Adipocyte (in vitro differentiated cells): ENCODE results near the gene UBP1.
"Not testable (repeated sequence)": the region's sequence is repeated elsewhere in the genome, so short reads cannot be mapped to it uniquely, and the experiment has no call there.

Experiments
- DNase-seq: peaks from one replicate; pipeline ENCODE4 v3.0.0-alpha.2; 2015; ENCODE audit warnings: low read depth
- H3K27me3 ChIP-seq: replicated peaks from 2 replicates; pipeline ENCODE4 v1.7.0; 2013; ENCODE audit warnings: mild to moderate bottlenecking, low read length, moderate library complexity; ENCODE audit not compliant: control insufficient read depth, insufficient read depth
- H3K36me3 ChIP-seq: 2 replicates; pipeline ENCODE4 v1.7.0; 2013; ENCODE audit warnings: low read length, mild to moderate bottlenecking, moderate library complexity; ENCODE audit not compliant: control insufficient read depth, insufficient read depth, severe bottlenecking
- H3K4me1 ChIP-seq: 2 replicates; pipeline ENCODE4 v1.7.0; 2013; ENCODE audit warnings: mild to moderate bottlenecking, low read length, moderate library complexity; ENCODE audit not compliant: control insufficient read depth, insufficient read depth
- H3K4me3 ChIP-seq: 2 replicates; pipeline ENCODE4 v1.7.0; 2013; ENCODE audit warnings: mild to moderate bottlenecking, low read length, moderate library complexity
- H3K9ac ChIP-seq: 2 replicates; pipeline ENCODE4 v1.7.0; 2013; ENCODE audit warnings: mild to moderate bottlenecking, low read length, moderate library complexity
- H3K9me3 ChIP-seq: 2 replicates; pipeline ENCODE4 v1.7.0; 2013; ENCODE audit warnings: mild to moderate bottlenecking, low read length, moderate library complexity; ENCODE audit not compliant: control insufficient read depth

Gene UBP1

DNA sequence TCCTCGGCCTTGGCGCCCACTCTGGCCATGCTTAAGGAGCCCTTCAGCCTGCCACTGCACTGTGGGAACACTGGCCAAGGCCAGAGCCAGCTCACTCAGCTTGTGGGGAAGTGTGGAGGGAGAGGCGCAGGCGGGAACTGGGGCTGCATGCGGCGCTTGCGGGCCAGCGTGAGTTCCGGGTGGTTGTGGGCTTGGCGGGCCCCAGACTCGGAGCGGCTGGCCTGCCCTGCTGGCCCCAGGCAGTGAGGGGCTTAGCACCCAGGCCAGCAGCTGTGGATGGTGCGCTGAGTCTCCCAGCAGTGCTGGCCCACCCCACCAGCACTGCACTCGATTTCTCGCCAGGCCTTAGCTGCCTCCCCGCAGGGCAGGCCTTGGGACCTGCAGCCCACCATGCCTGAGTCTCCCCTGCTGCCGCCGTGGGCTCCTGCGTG lies 13.1 kb upstream of the UBP1 start:
- Histone ChIP-seq H3K9ac (no peak overlapping the region), H3K9me3 (no peaks in the 10 kb centered on the region), H3K4me3 (no peak overlapping the region), H3K27me3 (no peaks in the 10 kb centered on the region), H3K4me1 (no peaks in the 10 kb centered on the region), H3K36me3 (no peaks in the 10 kb centered on the region)
- DNase-seq = no peak

DNA sequence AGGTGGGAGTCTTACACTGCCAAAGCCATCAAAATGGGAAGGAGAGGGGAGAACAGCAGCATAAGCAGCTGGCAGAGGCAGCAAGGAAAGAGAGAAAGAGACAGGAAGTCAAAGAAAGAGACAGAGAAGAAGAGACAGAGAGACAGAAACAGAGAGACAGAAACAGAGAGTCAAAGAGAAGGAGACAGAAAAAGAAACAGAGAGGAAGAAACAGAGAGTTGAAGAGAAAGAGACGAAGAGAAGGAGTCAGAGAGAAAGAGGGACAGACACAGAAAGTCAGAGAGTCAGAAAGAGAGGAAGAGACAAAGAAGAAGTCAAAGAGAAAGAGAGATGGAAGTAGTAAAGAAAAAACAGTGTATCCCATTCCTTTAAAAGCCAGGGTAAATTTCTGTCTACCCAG lies 11.8 kb upstream of the UBP1 start:
- not testable (repeated sequence) for H3K9me3 ChIP-seq, H3K4me1 ChIP-seq, H3K36me3 ChIP-seq, H3K4me3 ChIP-seq, H3K27me3 ChIP-seq, H3K9ac ChIP-seq, DNase-seq

DNA sequence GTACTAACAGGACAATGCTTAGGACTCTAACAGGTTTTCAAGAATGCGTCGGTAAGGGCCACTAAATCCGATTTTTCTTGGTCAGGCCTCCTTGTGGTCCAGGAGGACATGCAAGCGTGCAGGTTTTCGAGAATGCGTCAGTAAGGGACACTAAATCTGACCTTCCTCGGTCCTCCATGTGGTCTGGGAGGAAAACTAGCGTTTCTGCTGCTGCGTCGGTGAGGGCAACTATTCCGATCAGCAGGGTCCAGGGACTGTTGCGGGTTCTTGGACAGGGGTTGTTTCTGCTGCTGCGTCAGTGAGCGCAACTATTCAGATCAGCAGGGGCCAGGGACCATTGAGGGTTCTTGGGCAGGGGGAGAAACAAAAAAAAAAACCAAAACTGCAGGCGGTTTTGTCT lies 7.8 kb upstream of the UBP1 start:
- Histone ChIP-seq H3K27me3 (no peaks in the 10 kb centered on the region), H3K36me3 (no peaks in the 10 kb centered on the region), H3K9ac (no peak overlapping the region), H3K9me3 (no peaks in the 10 kb centered on the region), H3K4me3 (no peak overlapping the region), H3K4me1 (no peaks in the 10 kb centered on the region)
- DNase-seq = no peak

DNA sequence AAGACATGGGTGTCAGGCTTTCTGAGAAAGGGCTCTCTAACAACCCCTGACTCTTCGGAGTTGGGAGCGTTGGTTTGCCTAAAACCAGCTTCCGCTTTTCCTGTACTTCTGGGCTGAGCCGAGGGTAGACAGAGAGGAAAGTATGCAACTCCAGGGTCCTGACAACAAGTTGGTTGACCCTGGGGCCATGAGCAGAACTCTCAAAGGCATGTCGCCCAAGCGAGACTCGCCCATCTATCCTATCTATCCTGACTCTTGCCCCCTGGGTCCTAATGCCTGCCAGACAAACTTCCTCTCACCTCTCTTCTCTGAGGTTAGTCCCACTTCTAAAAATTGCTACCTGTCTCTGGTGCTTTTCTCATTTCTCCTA lies 7.0 kb upstream of the UBP1 start:
- H3K9ac ChIP-seq, H3K27me3 ChIP-seq, DNase-seq, H3K4me3 ChIP-seq, H3K4me1 ChIP-seq, H3K9me3 ChIP-seq, H3K36me3 ChIP-seq: not testable (repeated sequence)

DNA sequence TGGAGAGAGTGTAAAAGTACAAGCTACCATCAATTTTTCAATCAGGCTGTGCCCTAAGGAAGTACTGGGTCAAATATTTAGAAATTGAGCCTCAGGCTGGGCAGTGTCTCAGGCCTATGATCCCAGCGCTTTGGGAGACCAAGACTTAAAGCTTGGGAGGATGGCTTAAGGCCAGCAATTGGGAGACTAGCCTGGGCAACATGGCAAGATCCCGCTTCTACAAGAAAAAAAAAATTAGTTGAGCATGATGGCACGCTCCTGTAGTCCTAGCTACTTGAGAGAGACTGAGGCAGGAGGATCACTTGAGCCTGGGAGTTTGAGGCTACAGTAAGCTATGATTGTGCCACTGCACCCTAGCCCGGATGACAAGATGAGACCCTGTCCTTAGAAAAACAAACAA lies 2.0 kb upstream of the UBP1 start:
- no peak for DNase-seq
- Histone ChIP-seq H3K36me3 (no peaks in the 10 kb centered on the region), H3K27me3 (no peaks in the 10 kb centered on the region), H3K4me3 (no peak overlapping the region), H3K9me3 (no peaks in the 10 kb centered on the region), H3K4me1 (peaks cover 19% of the 10 kb centered on the region), H3K9ac (no peak overlapping the region)

DNA sequence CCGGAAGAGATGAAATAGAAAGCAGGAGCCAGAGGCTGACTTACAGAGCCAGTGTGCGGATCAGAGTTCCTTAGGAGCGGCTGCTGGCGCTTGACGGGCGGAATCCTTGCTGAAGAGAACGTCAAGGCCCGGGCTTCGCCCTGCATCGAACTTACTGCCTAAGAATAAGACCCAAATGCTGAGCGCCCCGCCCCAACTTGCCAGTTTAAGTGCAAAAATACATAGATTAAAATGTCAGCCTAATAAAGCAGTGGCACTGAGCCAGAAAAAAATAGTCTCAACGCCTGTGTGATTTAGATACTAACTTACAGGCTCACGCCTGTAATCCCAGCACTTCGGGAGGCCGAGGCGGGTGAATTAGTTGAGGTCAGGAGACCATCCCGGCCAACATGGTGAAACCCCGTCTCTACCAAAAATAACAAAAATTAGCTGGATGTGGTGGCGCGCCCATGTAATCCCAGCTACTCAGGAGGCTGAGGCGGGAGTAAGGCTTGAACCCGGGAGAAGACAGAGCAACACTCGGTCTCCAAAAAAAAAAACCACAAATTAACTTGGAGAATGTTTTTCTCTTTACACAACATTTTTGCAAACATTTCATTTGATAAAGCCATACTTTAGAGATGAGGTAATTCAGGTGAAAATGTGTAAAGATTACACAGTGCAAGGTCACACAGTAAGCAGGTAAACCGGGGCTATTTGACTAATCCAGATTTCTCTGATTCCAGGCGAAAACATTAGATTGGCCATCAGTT lies 1.2 kb upstream of the UBP1 start:
- DNase-seq = no peak
- Histone ChIP-seq H3K36me3 (no peaks in the 10 kb centered on the region), H3K4me1 (peaks cover 27% of the 10 kb centered on the region), H3K4me3 (peak overlapping the region; percentile 88), H3K27me3 (no peaks in the 10 kb centered on the region), H3K9me3 (no peaks in the 10 kb centered on the region), H3K9ac (peak overlapping the region; percentile 96)

DNA sequence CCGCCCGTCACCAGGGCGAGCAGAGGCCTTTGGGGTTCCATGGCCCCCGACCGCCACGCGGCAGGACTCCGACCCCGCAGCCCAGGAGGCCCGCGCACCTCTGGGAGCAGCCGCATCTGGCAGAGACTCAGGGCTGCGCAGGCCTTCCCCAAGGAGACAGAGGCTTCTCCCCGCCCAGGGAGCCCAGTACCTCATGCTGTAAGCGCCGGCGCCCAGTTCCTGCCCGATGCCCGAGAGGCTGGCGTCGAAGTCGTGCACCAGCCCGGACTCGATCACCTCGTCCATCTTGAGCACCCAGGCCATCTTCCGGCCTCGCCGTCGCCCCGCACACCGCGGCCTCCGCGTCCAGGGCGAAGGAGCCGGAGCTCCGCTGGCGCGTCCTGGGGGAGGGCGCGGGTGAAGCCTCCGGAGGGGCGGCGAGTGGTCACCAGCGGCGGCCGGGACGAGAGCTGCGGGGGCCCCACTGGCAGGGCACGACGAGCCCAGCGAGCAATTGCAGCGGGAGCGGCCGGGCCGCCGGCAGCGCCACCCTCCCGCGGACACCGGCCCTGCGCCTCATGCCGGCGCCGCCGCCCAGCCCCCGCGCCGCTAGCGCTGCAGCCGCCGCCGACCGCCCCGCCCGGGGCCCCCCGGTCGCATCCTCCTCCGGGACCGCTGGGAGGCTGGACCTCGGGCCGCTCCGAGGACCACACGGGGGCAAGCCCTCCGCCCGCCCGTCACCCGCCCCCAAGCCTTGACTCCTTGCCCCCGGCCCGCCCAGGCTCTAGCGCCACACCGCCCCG lies 468 bp downstream of the UBP1 start:
- Histone ChIP-seq H3K27me3 (no peaks in the 10 kb centered on the region), H3K9ac (peak overlapping the region; percentile 99), H3K9me3 (no peaks in the 10 kb centered on the region), H3K36me3 (no peaks in the 10 kb centered on the region), H3K4me3 (peak overlapping the region; percentile 99), H3K4me1 (peaks cover 38% of the 10 kb centered on the region)
- DNase-seq = peak; percentile 89

DNA sequence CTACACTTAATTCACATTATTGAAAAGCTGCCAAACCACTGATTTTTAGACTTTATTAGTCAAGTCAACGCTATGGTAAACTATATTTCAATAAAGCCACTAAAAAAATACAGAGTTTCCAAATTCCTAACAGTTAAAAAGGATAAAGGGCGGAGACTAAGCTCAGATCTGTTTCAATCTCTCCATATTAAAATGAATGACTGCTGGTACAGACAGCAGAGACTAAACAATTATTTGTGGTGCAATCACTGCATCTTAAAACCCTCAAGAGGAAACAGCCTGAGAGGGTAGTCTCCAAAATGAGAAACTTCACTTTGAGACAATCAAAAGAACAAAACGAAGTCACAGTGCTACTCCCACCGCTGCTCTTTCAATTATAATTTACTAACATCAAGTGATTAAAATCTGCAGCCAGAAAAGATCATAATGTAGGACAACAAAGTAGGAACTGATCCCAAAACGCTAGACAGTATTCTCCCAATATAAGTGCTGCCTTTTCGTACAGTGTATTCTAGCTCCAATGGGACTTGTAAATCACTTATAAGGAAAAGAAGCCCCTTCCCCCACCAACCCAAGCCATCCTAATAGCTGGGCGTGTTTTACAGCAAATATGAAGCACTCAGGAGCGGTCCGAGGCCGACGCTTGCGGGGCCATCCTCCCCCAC lies 1.2 kb downstream of the UBP1 start:
- H3K36me3 ChIP-seq = no peaks in the 10 kb centered on the region
- peak; percentile 73 for DNase-seq

DNA sequence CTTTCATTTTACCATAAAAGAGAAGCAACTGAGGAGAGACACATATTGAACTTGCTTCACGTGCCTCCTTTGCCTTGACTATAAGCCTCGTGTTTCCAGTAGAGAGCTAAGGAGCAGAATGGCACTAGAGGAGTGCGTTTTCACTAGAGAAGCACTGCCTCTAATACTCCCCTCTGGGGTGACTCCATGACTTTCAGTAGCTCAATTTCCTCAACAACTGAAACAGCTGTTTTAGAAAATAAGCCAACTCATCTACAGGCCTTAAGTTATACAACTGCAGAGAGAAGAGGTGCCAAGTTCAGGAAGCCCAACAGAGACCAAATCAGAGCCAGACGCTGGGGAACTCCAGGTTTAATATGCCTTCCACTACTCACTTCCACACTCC lies 1.9 kb downstream of the UBP1 start:
- Histone ChIP-seq H3K9me3 (no peaks in the 10 kb centered on the region), H3K4me3 (peak overlapping the region; percentile 99), H3K9ac (peak overlapping the region; percentile 99), H3K36me3 (no peaks in the 10 kb centered on the region), H3K27me3 (no peaks in the 10 kb centered on the region), H3K4me1 (peaks cover 52% of the 10 kb centered on the region)
- DNase-seq = peak; percentile 65

More for the DNA sequence above, 1.2 kb downstream of the UBP1 start:
- no peaks in the 10 kb centered on the region for H3K27me3 ChIP-seq
- peak overlapping the region; percentile 99 for H3K9ac ChIP-seq
- peak overlapping the region; percentile 99 for H3K4me3 ChIP-seq
- H3K4me1 ChIP-seq = peaks cover 44% of the 10 kb centered on the region
- no peaks in the 10 kb centered on the region for H3K9me3 ChIP-seq

DNA sequence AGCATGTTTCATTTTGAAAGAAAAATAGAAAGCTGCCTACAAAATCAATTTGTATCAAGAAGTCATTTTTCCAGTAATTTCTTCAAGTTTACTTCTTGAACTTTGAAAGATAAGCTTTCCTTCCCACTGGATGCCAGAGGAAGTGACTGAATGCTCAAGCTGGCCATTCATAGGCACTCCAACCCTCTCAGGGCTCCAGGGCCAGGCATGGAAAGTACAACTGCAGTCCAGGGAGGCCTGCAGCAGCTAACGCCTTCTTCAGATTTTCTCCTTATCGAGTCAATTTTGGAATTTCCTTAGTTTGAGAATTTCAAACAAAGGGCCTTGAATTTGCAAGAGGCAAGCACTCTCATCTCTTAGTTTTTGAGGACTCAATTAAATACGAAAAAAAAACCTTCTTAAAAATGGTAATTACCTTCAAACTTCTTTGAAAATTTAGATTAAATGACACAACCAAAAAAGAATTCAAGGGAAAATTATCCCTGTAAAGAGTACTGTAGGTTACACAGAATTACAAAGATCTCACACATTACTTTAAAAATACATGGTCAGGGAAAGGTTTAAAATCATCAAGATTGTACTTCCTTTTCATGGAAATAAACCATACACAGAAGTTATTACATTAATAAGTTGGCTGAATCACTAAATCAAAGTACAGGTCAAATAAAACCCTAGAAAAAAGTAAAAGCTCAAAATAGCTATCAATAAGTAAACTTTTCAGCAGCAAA lies 2.5 kb downstream of the UBP1 start:
- Histone ChIP-seq H3K36me3 (no peaks in the 10 kb centered on the region), H3K4me1 (peaks cover 52% of the 10 kb centered on the region), H3K27me3 (no peaks in the 10 kb centered on the region), H3K9ac (peak overlapping the region; percentile 99), H3K9me3 (no peaks in the 10 kb centered on the region), H3K4me3 (peak overlapping the region; percentile 99)
- peak; percentile 64 for DNase-seq

DNA sequence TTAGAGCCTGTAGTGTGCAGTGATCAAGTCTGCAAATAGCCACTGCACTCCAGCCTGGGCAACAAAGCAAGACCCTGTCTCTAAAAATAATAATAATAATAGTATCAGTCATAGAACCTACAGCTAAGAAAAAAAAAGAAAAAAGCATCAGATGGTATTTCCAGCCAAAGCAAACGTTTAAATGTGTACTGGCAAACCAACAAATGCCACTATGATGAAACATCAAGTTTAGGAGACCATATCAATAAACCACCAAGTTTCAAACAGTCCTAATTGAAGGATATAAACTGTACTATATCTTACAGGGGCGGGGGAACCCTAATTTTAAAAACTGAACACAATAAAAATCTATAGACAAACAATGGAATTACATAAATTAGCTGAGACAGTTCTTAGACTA lies 6.4 kb downstream of the UBP1 start:
- Histone ChIP-seq H3K4me1 (peaks cover 82% of the 10 kb centered on the region), H3K36me3 (no peaks in the 10 kb centered on the region), H3K4me3 (no peak overlapping the region), H3K27me3 (no peaks in the 10 kb centered on the region), H3K9me3 (no peaks in the 10 kb centered on the region), H3K9ac (peak overlapping the region; percentile 34)
- DNase-seq = peak; percentile 40
